SHP77 treated with DMSO at 0.1 percent for 48 hours (cell line): ENCODE results near the gene CEP85.
A peak's percentile ranks its signal among the peaks of the same experiment; 100 is the strongest.
"Not testable (repeated sequence)": the region's sequence is repeated elsewhere in the genome, so short reads cannot be mapped to it uniquely, and the experiment has no call there.

Source experiments
- DNase-seq: peaks from one replicate; lab custom pipeline; 2025; lab: John Stamatoyannopoulos, UW

Gene CEP85

DNA sequence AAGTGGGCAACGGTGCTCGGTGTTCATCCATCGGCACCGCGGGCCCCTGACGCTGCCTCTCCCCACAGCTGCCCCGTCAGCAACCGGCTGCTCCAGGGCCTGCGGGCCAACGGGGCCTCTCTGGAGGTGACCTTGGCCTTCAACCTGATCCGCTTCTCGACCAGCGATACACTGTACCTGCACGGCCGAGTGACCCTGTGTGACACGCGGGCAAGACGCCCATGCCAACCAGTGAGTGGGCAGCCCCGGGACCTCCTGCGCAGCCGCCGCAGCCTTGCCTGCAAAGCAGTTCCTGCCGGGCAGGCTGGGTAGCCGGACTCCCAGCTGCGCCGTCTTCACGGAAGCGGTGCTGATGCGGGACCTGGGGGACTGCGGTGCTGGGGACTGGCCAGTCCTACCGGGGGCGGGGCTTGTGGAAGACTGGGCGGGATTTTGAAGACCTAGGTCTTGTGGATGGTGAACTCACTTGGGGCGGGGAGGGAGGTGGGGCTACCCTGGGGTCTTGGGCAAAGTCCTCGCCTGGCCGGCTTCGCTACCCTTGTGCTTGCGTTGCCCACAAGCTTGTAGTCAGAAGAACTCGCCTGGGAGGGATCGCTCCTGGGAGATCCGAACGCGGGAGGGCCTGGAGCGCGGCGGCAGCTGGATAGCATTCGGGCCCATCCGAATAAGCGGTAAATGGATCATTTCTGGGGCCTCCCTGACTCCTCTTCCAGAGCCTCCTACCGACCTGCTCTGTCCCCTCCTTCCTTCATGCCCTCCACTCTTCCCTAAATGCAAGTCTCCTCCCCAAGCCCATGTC, 8.8 kb upstream of the CEP85 start:
- DNase-seq, result no peak

GRCh38 chr1:26230682-26231081, 3.3 kb upstream of the CEP85 start:
- not testable (repeated sequence) for DNase-seq

- DNase-seq, result peak; percentile 34
Measured at GRCh38 chr1:26234644-26235370, 807 bp downstream of the CEP85 start.

DNA sequence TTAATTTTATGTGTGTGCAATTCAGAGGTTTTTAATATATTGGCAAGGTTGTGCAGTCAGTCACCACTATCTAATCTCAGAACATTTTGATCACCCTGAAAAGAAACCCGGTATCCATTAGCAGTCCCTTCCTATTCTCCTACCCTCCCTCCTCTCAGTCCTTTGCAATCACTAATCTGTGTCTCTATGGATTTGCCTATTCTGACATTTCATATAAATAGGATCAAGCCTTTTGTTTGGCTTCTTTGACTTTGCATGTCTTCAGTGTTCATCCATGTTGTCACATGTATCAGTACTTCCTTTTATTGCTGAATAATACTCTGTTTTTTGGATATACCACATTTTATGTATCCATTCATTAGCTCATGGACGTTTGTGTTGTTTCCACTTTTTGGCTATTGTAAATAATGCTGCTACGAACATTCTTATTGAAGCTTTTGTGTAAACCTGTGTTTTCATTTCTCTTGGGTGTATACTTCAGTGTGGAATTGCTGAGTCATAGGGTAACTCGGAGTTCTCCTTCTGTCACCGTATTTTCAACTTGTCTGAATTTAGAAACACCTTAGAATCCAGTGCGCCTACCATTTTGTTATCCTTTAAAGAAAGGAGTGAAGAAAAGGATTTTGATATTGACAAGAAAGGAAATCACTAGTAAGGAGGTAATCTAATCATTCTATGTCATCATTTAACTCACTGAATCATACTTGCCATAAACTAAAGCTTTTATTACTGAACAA, 3.4 kb downstream of the CEP85 start:
- no peak for DNase-seq

DNA sequence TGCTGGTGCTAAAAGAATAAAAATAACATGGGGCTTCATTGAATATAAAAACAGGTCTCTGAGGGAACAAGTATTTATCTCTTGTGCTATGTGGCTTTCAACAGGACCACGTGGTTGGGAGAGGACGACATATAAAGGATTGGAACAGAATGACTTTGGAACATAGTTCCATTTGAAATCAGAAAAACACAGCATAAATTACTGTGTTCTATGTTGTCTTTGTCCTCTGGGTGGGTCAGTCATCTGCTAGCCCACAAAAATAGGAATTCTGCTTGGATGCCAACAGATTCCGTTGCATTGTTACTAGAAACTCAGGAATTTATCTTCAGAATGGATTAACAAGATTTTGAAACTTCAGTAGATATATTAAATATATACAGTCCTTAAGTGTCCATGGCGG, 5.9 kb downstream of the CEP85 start:
- DNase-seq, result no peak

DNA sequence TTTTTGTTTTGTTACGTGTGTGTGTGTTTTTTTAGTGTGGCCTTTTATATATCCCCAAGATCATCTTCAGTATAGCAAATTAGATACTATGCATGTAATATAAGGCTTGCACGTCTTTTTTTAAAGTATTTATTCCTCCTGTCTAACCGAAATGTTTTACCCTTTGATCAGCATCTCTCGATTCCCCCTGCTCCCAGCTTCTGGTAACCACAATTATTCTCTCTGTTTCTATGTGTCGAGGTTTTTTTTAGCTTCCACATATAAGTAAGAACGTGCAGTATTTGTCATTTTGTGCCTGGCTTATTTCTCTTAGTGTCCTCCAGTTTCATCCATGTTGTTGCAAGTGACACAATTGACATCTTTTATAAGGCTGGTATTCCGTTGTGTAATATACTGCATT, 18.7 kb downstream of the CEP85 start:
- no peak for DNase-seq

- no peak for DNase-seq
Measured at GRCh38 chr1:26254404-26254803, 20.4 kb downstream of the CEP85 start.

DNA sequence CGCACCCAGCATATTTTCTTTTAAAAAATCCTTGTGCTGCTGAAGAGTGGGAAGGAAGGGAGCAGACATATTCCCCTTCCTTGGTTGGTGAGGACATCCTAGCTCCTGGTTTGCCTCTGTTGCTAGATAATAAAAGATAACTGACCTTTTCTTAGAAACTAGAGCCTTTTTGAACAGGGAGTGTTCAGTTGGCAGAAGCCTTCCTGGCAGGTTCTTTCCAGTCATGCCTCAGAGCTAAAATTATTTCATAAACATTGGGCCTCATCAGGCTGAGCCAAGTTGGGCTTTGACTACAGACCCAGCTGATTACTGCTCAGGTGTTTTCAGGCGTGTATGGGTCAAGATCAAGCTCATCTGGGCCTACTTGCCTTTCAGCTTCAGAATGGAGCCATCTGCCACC, 23.2 kb downstream of the CEP85 start:
- DNase-seq, result no peak

- DNase-seq, result no peak
Measured at GRCh38 chr1:26259005-26259404, 25.0 kb downstream of the CEP85 start.

GRCh38 chr1:26259578-26259977, 25.6 kb downstream of the CEP85 start:
- DNase-seq, result no peak

DNA sequence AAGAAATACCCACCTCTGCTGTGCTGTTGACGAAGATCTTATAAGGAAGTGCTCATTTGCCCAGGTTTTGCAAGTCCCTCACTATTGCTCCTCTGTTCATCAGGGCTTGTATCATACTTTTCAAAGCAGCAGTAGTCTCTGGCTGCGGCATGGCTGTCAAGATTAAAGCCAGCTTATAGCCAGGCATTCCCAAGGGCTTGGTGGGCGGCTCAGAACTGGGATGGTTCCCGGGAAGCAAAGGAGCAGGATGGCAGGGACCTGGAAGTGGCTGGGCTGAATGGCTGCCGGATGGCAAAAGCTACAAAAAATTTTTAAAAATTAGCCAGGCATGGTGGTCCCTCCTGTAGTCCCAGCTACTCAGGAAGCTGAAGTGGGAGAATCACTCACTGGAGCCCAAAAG, 29.2 kb downstream of the CEP85 start:
- no peak for DNase-seq

DNA sequence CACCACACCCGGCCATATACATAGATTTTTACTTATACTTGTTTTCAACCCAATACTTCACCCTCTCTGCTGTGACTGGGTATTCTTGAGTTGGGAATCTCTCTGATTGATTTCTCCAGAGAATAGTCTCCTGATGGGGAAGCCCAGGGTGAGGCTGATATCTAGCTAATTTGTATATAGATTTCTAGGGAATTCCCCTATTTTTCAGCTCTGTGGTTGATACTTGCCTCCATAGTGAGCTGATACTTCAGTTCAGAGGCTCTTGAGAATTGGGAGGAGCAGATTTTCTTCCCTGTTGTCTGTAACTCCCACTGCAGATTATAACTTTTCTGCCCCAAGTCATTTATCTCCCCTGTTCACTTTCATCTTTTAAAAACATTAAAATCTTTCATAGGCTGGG, 31.4 kb downstream of the CEP85 start:
- no peak for DNase-seq

GRCh38 chr1:26268290-26269197, 34.5 kb downstream of the CEP85 start:
- DNase-seq, result no peak

GRCh38 chr1:26269198-26269550, 35.2 kb downstream of the CEP85 start:
- DNase-seq, result no peak

DNA sequence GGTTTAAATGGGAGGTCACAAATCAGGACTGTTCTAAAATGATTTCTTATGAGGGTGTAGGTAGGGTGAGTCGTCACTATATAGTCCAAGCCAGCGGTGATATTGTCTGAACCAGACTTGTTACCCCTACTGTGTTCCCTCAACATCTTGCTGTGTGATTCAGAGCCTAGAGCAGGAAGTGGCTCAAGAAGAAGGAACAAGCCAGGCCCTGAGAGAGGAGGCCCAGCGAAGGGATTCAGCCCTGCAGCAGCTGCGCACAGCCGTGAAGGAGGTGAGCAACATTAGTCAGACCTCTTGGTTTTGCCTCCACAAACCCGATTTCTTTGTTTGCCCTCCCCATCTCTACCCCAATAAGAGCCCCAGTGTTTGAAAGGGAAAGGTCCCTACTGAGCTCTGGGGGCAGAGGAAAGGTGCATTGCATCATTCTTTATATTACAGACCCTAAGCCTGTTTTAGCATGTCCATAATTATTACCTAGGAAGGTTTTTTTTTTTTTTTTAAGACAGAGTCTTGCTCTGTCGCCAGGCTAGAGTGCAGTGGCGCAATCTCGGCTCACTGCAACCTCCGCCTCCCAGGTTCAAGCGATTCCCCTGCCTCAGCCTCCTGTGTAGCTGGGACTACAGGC, 40.9 kb downstream of the CEP85 start:
- no peak for DNase-seq

DNA sequence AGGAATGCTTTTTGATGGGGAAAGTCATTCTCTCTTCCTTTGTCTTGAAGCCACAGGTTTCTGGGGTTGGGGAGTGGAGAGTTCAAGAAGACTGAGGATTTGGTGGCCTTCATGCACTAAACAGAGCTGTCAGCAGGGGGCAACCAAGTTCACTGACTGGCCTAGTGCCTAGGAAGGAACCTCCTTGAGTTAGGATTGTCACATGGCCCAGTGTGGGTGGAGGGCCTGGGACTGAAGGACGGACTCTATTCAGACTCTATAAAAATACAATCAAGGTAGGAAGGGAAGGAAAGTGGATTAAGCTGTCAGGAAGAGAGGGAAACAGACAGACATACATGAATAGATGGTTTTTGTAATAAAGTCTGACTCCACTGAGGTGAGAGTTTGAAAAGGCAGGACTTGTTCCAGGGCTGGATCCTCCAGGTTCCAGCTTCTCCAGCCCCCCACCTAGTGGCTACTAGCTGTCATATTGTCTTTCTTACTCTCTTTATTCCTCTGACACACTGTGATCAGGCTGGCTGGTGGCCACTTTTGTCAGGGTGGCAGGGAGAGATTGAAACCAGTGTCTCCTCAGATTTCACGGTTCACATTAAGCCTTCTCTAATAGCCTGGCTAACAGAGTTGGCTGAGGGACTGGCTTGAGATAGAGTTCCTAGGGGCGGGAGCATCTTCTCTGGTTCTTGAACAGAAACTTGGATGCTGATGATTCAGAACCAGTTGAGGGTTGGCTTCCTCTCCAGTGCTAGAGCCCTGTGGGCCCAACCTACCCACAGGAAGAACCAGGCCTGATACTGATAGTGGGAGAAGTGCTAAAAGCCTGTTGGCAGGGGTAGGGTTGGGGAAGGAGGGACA, 41.8 kb downstream of the CEP85 start:
- no peak for DNase-seq

DNA sequence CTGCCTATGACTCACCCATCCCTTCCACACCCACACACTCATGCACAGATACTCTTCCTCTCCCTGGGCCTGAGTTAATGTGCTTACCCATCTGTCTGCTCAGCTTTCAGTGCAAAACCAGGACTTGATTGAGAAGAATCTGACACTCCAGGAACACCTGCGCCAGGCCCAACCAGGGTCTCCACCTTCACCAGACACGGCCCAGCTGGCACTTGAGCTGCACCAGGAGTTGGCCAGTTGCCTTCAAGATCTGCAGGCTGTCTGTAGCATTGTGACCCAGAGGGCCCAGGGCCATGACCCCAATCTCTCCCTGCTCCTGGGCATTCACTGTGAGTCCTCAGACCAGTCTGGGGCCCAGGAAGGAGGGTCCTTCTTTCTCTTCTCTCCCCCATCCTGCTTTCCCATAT, 42.4 kb downstream of the CEP85 start:
- DNase-seq, result no peak

- DNase-seq, result no peak
Measured at GRCh38 chr1:26277261-26277661, 43.3 kb downstream of the CEP85 start.

DNA sequence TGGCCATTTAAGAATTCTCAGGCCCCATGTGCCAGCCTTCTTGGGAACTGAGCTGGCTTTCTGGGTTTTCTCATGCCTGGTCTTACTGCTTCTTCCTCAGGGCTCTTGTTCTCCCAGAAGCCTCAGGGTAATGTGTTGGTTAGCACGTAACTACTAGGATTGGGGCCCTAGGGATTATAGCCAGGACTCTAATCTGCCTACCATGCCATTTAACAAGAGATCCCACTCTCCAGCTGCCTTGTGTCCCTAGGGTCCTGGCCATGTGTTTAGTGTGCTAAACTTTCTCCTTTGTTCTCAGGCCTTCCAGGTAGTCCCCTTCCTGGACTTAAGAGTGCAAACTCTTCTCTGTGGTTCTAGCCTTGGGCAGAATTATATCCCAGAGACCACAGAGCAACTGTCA, 43.7 kb downstream of the CEP85 start:
- no peak for DNase-seq

- no peak for DNase-seq
Measured at GRCh38 chr1:26278303-26278702, 44.3 kb downstream of the CEP85 start.
